Activated T-cell treated with anti-CD3 and anti-CD28 coated beads, Interleukin-2, amount 50 U/mL, for 72 hours (primary cell): Measurements from ENCODE around the gene ELOVL5. TPM values are rescaled to one million over a fixed set of nuclear protein-coding genes. Genes with fewer than 3 reads are reported as not detected.

Experiments used
- ATAC-seq, 2 donors: fragments of 150-1000 bp; cut with Tn5 transposase; replicated peaks in 1 of 2; 2 replicates each; pipeline ENCODE4 v1.10.0; 2021; ENCODE audit warnings: moderate library complexity in 2 of 2, mild to moderate bottlenecking in 1 of 2
- DNase-seq, 2 donors: peaks; one replicate each; pipeline ENCODE4 v3.0.0; 2021 to 2022; ENCODE audit warnings: mixed read lengths in 1 of 2
- H3K27ac Mint-ChIP-seq: one replicate; pipeline ENCODE4 v1.8.0; 2022; ENCODE audit warnings: mild to moderate bottlenecking, moderate library complexity, mixed read lengths
- H3K27me3 Mint-ChIP-seq: one replicate; pipeline ENCODE4 v1.8.0; 2022; ENCODE audit warnings: low read depth, mixed read lengths
- H3K36me3 Mint-ChIP-seq, 2 donors: one replicate each; pipeline ENCODE4 v1.8.0; 2022; ENCODE audit warnings: mixed read lengths in 2 of 2, mild to moderate bottlenecking in 1 of 2; ENCODE audit not compliant: insufficient read depth in 2 of 2
- H3K4me1 Mint-ChIP-seq: one replicate; pipeline ENCODE4 v1.8.0; 2022; ENCODE audit warnings: low read depth, mixed read lengths
- H3K4me3 Mint-ChIP-seq, 2 donors: one replicate each; pipeline ENCODE4 v1.8.0; 2022; ENCODE audit warnings: mild to moderate bottlenecking in 2 of 2, mixed read lengths in 2 of 2, moderate library complexity in 2 of 2
- H3K9me3 Mint-ChIP-seq, 2 donors: one replicate each; pipeline ENCODE4 v1.8.0; 2022; ENCODE audit warnings: mixed read lengths in 2 of 2
- total RNA-seq, 2 donors: library from RNA; stranded (reverse); gene quantifications; one replicate each; pipeline ENCODE4 v1.2.3, GENCODE V29; 2022

Gene ELOVL5
- total RNA-seq, 2 donors from 2014 or later = 102 to 108 TPM

GRCh38 chr6:53335224-53335994 is 13.3 kb downstream of the ELOVL5 start:
- Mint-ChIP-seq H3K4me3 (peak overlapping the region; percentile 81 to 88), H3K27me3 (no peaks in the 10 kb centered on the region), H3K9me3 (no peaks in the 10 kb centered on the region), H3K4me1 (peaks cover 88% of the 10 kb centered on the region), H3K27ac (peak overlapping the region; percentile 99), H3K36me3 (peaks cover 7 to 14% of the 10 kb centered on the region in 2 donors)
- DNase-seq (peak; percentile 66 to 67), ATAC-seq (peak; percentile 75 to 82)

GRCh38 chr6:53333439-53334408 is 15.0 kb downstream of the ELOVL5 start:
- DNase-seq = no peak
- no peak for ATAC-seq
- Mint-ChIP-seq H3K27ac (peak overlapping the region; percentile 74), H3K4me3 (peak overlapping the region; percentile 61 to 62), H3K27me3 (no peaks in the 10 kb centered on the region), H3K4me1 (peaks cover 80% of the 10 kb centered on the region), H3K36me3 (peaks cover 7 to 14% of the 10 kb centered on the region in 2 donors), H3K9me3 (no peaks in the 10 kb centered on the region)

GRCh38 chr6:53331678-53332077 is 17.1 kb downstream of the ELOVL5 start:
- Mint-ChIP-seq H3K4me1 (peaks cover 77% of the 10 kb centered on the region), H3K27ac (peak overlapping the region; percentile 75), H3K9me3 (no peaks in the 10 kb centered on the region), H3K4me3 (peak overlapping the region in 1 of 2 donors; percentile 53), H3K36me3 (peaks cover 3 to 14% of the 10 kb centered on the region in 2 donors), H3K27me3 (no peaks in the 10 kb centered on the region)
- no peak for ATAC-seq
- no peak for DNase-seq

GRCh38 chr6:53330137-53330536 is 18.6 kb downstream of the ELOVL5 start:
- Mint-ChIP-seq H3K9me3 (no peaks in the 10 kb centered on the region), H3K4me1 (peaks cover 77% of the 10 kb centered on the region), H3K36me3 (peaks cover 3 to 14% of the 10 kb centered on the region in 2 donors), H3K27ac (no peak overlapping the region), H3K4me3 (no peak overlapping the region), H3K27me3 (no peaks in the 10 kb centered on the region)
- DNase-seq = no peak
- peak in 1 of 2 donors; percentile 43 for ATAC-seq

- peaks cover 79% of the 10 kb centered on the region for H3K4me1 Mint-ChIP-seq
- ATAC-seq (no peak), DNase-seq (no peak)
- peak overlapping the region; percentile 64 for H3K27ac Mint-ChIP-seq
- H3K27me3 Mint-ChIP-seq = no peaks in the 10 kb centered on the region
- peaks cover 3 to 14% of the 10 kb centered on the region in 2 donors for H3K36me3 Mint-ChIP-seq
- no peak overlapping the region for H3K4me3 Mint-ChIP-seq
- no peaks in the 10 kb centered on the region for H3K9me3 Mint-ChIP-seq
Measured at GRCh38 chr6:53328375-53328774, 20.4 kb downstream of the ELOVL5 start.

GRCh38 chr6:53327017-53327395 is 21.7 kb downstream of the ELOVL5 start:
- Mint-ChIP-seq H3K4me1 (peaks cover 80% of the 10 kb centered on the region), H3K9me3 (no peaks in the 10 kb centered on the region), H3K27ac (peak overlapping the region; percentile 8), H3K27me3 (no peaks in the 10 kb centered on the region), H3K36me3 (peaks cover 3 to 10% of the 10 kb centered on the region in 2 donors), H3K4me3 (peak overlapping the region in 1 of 2 donors; percentile 8)
- DNase-seq (no peak), ATAC-seq (no peak)

GRCh38 chr6:53326372-53327016 is 22.3 kb downstream of the ELOVL5 start:
- Mint-ChIP-seq H3K27ac (no peak overlapping the region), H3K36me3 (peaks cover 2 to 7% of the 10 kb centered on the region in 2 donors), H3K4me3 (no peak overlapping the region), H3K4me1 (peaks cover 77% of the 10 kb centered on the region), H3K9me3 (no peaks in the 10 kb centered on the region), H3K27me3 (no peaks in the 10 kb centered on the region)
- no peak for DNase-seq
- ATAC-seq = peak in 1 of 2 donors; percentile 25

- Mint-ChIP-seq H3K27me3 (no peaks in the 10 kb centered on the region), H3K4me3 (no peak overlapping the region), H3K36me3 (peaks cover 0 to under 1% of the 10 kb centered on the region in 2 donors), H3K4me1 (peaks cover 70% of the 10 kb centered on the region), H3K27ac (no peak overlapping the region), H3K9me3 (no peaks in the 10 kb centered on the region)
- no peak for ATAC-seq
- DNase-seq = no peak
Measured at GRCh38 chr6:53325785-53326184, 23.0 kb downstream of the ELOVL5 start.

GRCh38 chr6:53322188-53323029 is 26.3 kb downstream of the ELOVL5 start:
- DNase-seq (no peak), ATAC-seq (no peak)
- Mint-ChIP-seq H3K4me1 (peaks cover 65% of the 10 kb centered on the region), H3K4me3 (peak overlapping the region in 1 of 2 donors; percentile 67), H3K9me3 (no peaks in the 10 kb centered on the region), H3K36me3 (no peaks in the 10 kb centered on the region), H3K27ac (peak overlapping the region; percentile 68), H3K27me3 (no peaks in the 10 kb centered on the region)

GRCh38 chr6:53321701-53322100 is 27.0 kb downstream of the ELOVL5 start:
- H3K4me1 Mint-ChIP-seq = peaks cover 63% of the 10 kb centered on the region
- H3K9me3 Mint-ChIP-seq = no peaks in the 10 kb centered on the region
- no peaks in the 10 kb centered on the region for H3K27me3 Mint-ChIP-seq
- DNase-seq (no peak), ATAC-seq (no peak)
- no peaks in the 10 kb centered on the region for H3K36me3 Mint-ChIP-seq
- H3K4me3 Mint-ChIP-seq = no peak overlapping the region
- peak overlapping the region; percentile 68 for H3K27ac Mint-ChIP-seq

- no peak for ATAC-seq
- H3K9me3 Mint-ChIP-seq = no peaks in the 10 kb centered on the region
- no peak for DNase-seq
- H3K4me1 Mint-ChIP-seq = peaks cover 63% of the 10 kb centered on the region
- H3K27me3 Mint-ChIP-seq = no peaks in the 10 kb centered on the region
- H3K4me3 Mint-ChIP-seq = no peak overlapping the region
- H3K36me3 Mint-ChIP-seq = no peaks in the 10 kb centered on the region
- no peak overlapping the region for H3K27ac Mint-ChIP-seq
Measured at GRCh38 chr6:53320964-53321363, 27.8 kb downstream of the ELOVL5 start.

- DNase-seq = no peak
- peaks cover 63% of the 10 kb centered on the region for H3K4me1 Mint-ChIP-seq
- no peak overlapping the region for H3K4me3 Mint-ChIP-seq
- no peaks in the 10 kb centered on the region for H3K27me3 Mint-ChIP-seq
- ATAC-seq = no peak
- H3K36me3 Mint-ChIP-seq = no peaks in the 10 kb centered on the region
- H3K9me3 Mint-ChIP-seq = no peaks in the 10 kb centered on the region
- no peak overlapping the region for H3K27ac Mint-ChIP-seq
Measured at GRCh38 chr6:53318429-53318828, 30.3 kb downstream of the ELOVL5 start.
